ENCODE measurements around the gene RSAD2.
A peak's percentile ranks its signal among the peaks of the same experiment; 100 is the strongest.

Gene RSAD2

GRCh38 chr2:6863792-6864191 lies 13.8 kb upstream of the RSAD2 start:
- ChIA-PET POLR2A (no interaction called here), CTCF (interaction anchor here (1.6 kb wide), 1 partner anchor 27 kb away, joined by 3 read pairs; no protein-coding TSS in a partner anchor)
- TF ChIP-seq CTCF (IDR thresholded peaks at IDR 0.05; ENCODE audit: control extremely low read depth, extremely low read depth, low read depth, missing control alignments), result no peak
- DNase-seq (ENCODE audit: extremely low spot score), result no peak

DNA sequence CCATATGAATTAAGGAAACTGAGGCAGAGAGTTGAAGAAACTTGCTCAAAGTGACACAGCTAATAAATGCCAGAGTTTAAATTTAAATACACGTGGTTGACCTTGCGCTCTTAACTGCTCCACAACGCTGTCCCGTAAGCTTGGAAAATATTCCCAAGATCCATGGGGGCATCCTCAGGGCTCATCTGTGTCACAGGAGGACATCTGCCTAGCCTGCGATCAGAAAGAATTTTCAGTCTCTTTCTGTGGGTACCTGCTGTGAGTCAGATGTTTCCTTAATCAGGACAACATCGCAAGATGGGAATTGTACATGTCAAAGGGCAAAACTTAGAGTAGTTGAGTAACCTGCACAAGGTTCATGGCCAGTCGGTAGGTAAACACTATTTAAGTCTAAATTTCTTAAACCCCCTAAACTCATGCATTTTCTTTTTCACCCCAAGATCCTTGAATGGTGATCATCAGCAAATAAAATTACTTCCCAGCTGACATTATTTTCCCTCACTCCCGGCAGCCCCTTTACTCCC lies 13.3 kb upstream of the RSAD2 start:
- CTCF ChIA-PET, result interaction anchor here (1.1 to 1.6 kb wide), 3 partner anchors 26 to 180 kb away, joined by 3 read pairs; no protein-coding TSS in a partner anchor
- POLR2A ChIA-PET, result no interaction called here
- DNase-seq (ENCODE audit: extremely low spot score), result no peak
- TF ChIP-seq CTCF (IDR thresholded peaks at IDR 0.05; ENCODE audit: control extremely low read depth, extremely low read depth, low read depth, missing control alignments), result no peak

GRCh38 chr2:6864923-6865345 lies 12.6 kb upstream of the RSAD2 start:
- CTCF ChIA-PET, result interaction anchor here (0.9 to 1.6 kb wide), 5 partner anchors 25 to 180 kb away, joined by 3 read pairs; no protein-coding TSS in a partner anchor
- TF ChIP-seq CTCF (IDR thresholded peaks at IDR 0.05; ENCODE audit: control extremely low read depth, extremely low read depth, low read depth, missing control alignments), result no peak

GRCh38 chr2:6865346-6866274 lies 12.0 kb upstream of the RSAD2 start, which contains the start of gene CMPK2:
TSS of gene CMPK2 (minus strand) at chr2:6865907. CDS start at chr2:6865696, 211 bp downstream.
- no peak for TF ChIP-seq CTCF (IDR thresholded peaks at IDR 0.05; ENCODE audit: control extremely low read depth, extremely low read depth, low read depth, missing control alignments)
- CTCF ChIA-PET, result interaction anchor here (0.9 to 2.8 kb wide), 7 partner anchors 11 to 179 kb away, joined by 3 to 12 read pairs (median 3); partner anchors contain the start of gene RSAD2
- DNase-seq (ENCODE audit: extremely low spot score), result peak; percentile 87
- POLR2A ChIA-PET, result no interaction called here

More at GRCh38 chr2:6864923-6865345, 12.6 kb upstream of the RSAD2 start:
- POLR2A ChIA-PET, result no interaction called here
- DNase-seq (ENCODE audit: extremely low spot score), result no peak

DNA sequence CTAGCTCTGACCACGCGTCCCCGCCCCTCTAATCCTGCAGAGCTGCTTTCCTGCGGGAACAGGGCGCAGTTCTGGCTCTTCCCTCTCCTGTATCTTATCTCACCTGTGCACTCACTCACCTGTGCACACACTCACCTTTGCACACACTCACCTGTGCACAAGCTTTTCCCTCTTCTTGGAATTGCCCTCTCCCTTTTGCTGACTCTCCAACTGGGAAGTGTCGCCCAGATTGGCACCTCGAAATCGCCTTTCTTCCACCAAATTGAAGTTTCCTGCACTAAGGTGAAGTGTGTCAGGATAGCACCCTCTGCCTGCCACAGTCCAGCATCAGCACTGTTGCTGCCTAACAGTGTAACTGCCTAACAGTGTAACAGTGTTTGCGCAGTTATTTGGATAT lies 11.3 kb upstream of the RSAD2 start:
- POLR2A ChIA-PET, result no interaction called here
- DNase-seq (ENCODE audit: extremely low spot score), result peak; percentile 38
- CTCF ChIA-PET, result interaction anchor here (1.1 to 2.8 kb wide), 4 partner anchors 10 to 50 kb away, joined by 3 to 12 read pairs (median 6); partner anchors contain the start of gene RSAD2
- TF ChIP-seq CTCF (IDR thresholded peaks at IDR 0.05; ENCODE audit: control extremely low read depth, extremely low read depth, low read depth, missing control alignments), result peak; percentile 51

GRCh38 chr2:6866982-6867381 lies 10.6 kb upstream of the RSAD2 start:
- ChIA-PET POLR2A (no interaction called here), CTCF (interaction anchor here (1.1 to 2.8 kb wide), 3 partner anchors 10 to 30 kb away, joined by 3 to 12 read pairs (median 8); partner anchors contain the start of gene RSAD2)
- DNase-seq (ENCODE audit: extremely low spot score), result no peak
- TF ChIP-seq CTCF (IDR thresholded peaks at IDR 0.05; ENCODE audit: control extremely low read depth, extremely low read depth, low read depth, missing control alignments), result no peak

Data from GM10248 (cell line).